Astrocyte (in vitro differentiated cells and primary cell): Measurements from ENCODE around the gene CCSER1.

Experiments
- CTCF ChIP-seq: IDR thresholded peaks from 2 replicates; pipeline ENCODE4 v1.5.1; 2011; ENCODE audit warnings: low read depth, mild to moderate bottlenecking, inconsistent platforms, low read length, moderate library complexity; ENCODE audit not compliant: insufficient read depth
- EZH2 ChIP-seq: IDR thresholded peaks from 2 replicates; pipeline ENCODE4 v1.6.1; 2012; ENCODE audit warnings: mild to moderate bottlenecking, low read length, inconsistent platforms; ENCODE audit not compliant: insufficient read depth

- TF ChIP-seq CTCF (no peak), EZH2 (no peak)
These were observed 179.6 kb downstream of the CCSER1 start for GRCh38 chr4:90306810-90307209.
